HG03378 (cell line): ENCODE data around the gene HEPN1.
"Not testable (repeated sequence)": the region's sequence is repeated elsewhere in the genome, so short reads cannot be mapped to it uniquely, and the experiment has no call there.

Experiments
- ATAC-seq: cut with Tn5 transposase; IDR thresholded peaks from one replicate; pipeline ENCODE4 v1.9.1; 2021; ENCODE audit warnings: mild to moderate bottlenecking, moderate library complexity; ENCODE audit not compliant: unreplicated experiment

HEPN1 gene

GRCh38 chr11:124941703-124942102 lies 22.7 kb downstream of the HEPN1 start:
- ATAC-seq, result peak; percentile 49

- no peak for ATAC-seq
Observed at GRCh38 chr11:124942466-124943253, 23.6 kb downstream of the HEPN1 start.

- ATAC-seq, result no peak
Observed at GRCh38 chr11:124943254-124943616, 24.2 kb downstream of the HEPN1 start.

- ATAC-seq, result no peak
Observed at GRCh38 chr11:124943741-124944140, 24.7 kb downstream of the HEPN1 start.

GRCh38 chr11:124944565-124944964 lies 25.5 kb downstream of the HEPN1 start:
- no peak for ATAC-seq

- no peak for ATAC-seq
Observed at GRCh38 chr11:124945826-124946225, 26.8 kb downstream of the HEPN1 start.

- ATAC-seq, result no peak
Observed at GRCh38 chr11:124946735-124947141, 27.7 kb downstream of the HEPN1 start.

GRCh38 chr11:124950601-124951330 lies 31.7 kb downstream of the HEPN1 start:
- ATAC-seq, result no peak

- ATAC-seq, result no peak
Observed at GRCh38 chr11:124951341-124951740, 32.3 kb downstream of the HEPN1 start.

- ATAC-seq, result peak; percentile 94
Observed at GRCh38 chr11:124953753-124954589, 34.9 kb downstream of the HEPN1 start, which contains the start of gene CCDC15. Gene CCDC15 (plus strand): TSS chr11:124954202. CDS start chr11:124954733, 531 bp downstream.

- no peak for ATAC-seq
Observed at GRCh38 chr11:124954590-124954955, 35.5 kb downstream of the HEPN1 start.

GRCh38 chr11:124955035-124955434 lies 36.0 kb downstream of the HEPN1 start:
- ATAC-seq, result no peak

GRCh38 chr11:124961972-124962609 lies 43.0 kb downstream of the HEPN1 start:
- peak; percentile 88 for ATAC-seq

- not testable (repeated sequence) for ATAC-seq
Observed at GRCh38 chr11:124968197-124968596, 49.1 kb downstream of the HEPN1 start.
